B cell (primary cell): ENCODE measurements around the gene SLC30A7. TPM values are rescaled to one million over a fixed set of nuclear protein-coding genes. Genes with fewer than 3 reads are reported as not detected.
"Not testable (repeated sequence)": the region's sequence is repeated elsewhere in the genome, so short reads cannot be mapped to it uniquely, and the experiment has no call there.

Source experiments
- ATAC-seq: fragments of 200-7000 bp; cut with Tn5 transposase; one replicate; pipeline ENCODE4 v1.10.0; 2021; ENCODE audit warnings: low read depth, mild to moderate bottlenecking, moderate number of reproducible peaks, moderate library complexity
- CTCF ChIA-PET: fragments of 350-600 bp; sonication (Branson Sonifier 250); formaldehyde crosslinking; loops from one replicate; lab custom pipeline; 2021; ENCODE audit warnings: antibody characterized with exemption, inconsistent platforms; lab: Charles Lee
- POLR2A ChIA-PET: fragments of 350-600 bp; sonication (Branson Sonifier 250); formaldehyde crosslinking; loops from one replicate; lab custom pipeline; 2021; ENCODE audit warnings: antibody characterized with exemption; lab: Charles Lee
- DNase-seq: peaks from one replicate; pipeline ENCODE4 v3.0.0; 2013
- H2AFZ ChIP-seq: 2 replicates; pipeline ENCODE4 v1.6.1; 2012; ENCODE audit warnings: mild to moderate bottlenecking, low read depth, low read length; ENCODE audit not compliant: insufficient read depth, poor library complexity, severe bottlenecking
- H3K27ac ChIP-seq, 2 donors: 1 replicate in 1 of 2; 2 replicates in 1 of 2; pipeline ENCODE4 v1.5.1; 2012 to 2013; ENCODE audit warnings: low read length in 2 of 2, mild to moderate bottlenecking in 2 of 2, moderate library complexity in 1 of 2
- H3K27me3 ChIP-seq, 4 experiments: fragments of 200-600 bp in 1 of 4; sonication (generic) in 1 of 4; replicated peaks in 1 of 4; 1 replicate in 2 of 4; 2 replicates in 2 of 4; pipeline versions ENCODE4 v1.6.1 to v1.7.0; 2013 to 2016; ENCODE audit warnings: low read length in 3 of 4, mild to moderate bottlenecking in 2 of 4, mixed read lengths in 1 of 4, moderate library complexity in 1 of 4; ENCODE audit not compliant: insufficient read depth in 4 of 4, control insufficient read depth in 3 of 4; ENCODE audit errors: control extremely low read depth in 1 of 4
- H3K36me3 ChIP-seq, 2 experiments: replicated peaks in 1 of 2; 1 replicate in 1 of 2; 2 replicates in 1 of 2; pipeline versions ENCODE4 v1.6.1 to v1.7.1; 2013; ENCODE audit warnings: low read length in 1 of 2; ENCODE audit not compliant: insufficient read depth in 2 of 2, control insufficient read depth in 1 of 2; ENCODE audit errors: control extremely low read depth in 1 of 2, extremely low read depth in 1 of 2
- H3K4me1 ChIP-seq, 2 donors: fragments of 200-600 bp in 1 of 2; sonication (generic) in 1 of 2; 1 replicate in 1 of 2; 2 replicates in 1 of 2; pipeline versions ENCODE4 v1.5.1 to v1.6.1; 2013 to 2017; ENCODE audit warnings: low read length in 2 of 2; ENCODE audit not compliant: control insufficient read depth in 2 of 2, insufficient read depth in 2 of 2
- H3K4me2 ChIP-seq: replicated peaks from 2 replicates; pipeline ENCODE3; 2012; ENCODE audit warnings: mild to moderate bottlenecking, low read depth, low read length; ENCODE audit not compliant: poor library complexity, severe bottlenecking
- H3K4me3 ChIP-seq, 5 experiments: fragments of 200-600 bp in 1 of 5; sonication (generic) in 1 of 5; 1 replicate in 3 of 5; 2 replicates in 2 of 5; pipeline versions ENCODE4 v1.5.1 to v1.7.0; 2011 to 2016; ENCODE audit warnings: low read length in 4 of 5, mild to moderate bottlenecking in 4 of 5, low read depth in 2 of 5, control low read depth in 1 of 5, moderate library complexity in 1 of 5; ENCODE audit not compliant: insufficient read depth in 1 of 5; ENCODE audit errors: control extremely low read depth in 1 of 5, extremely low read depth in 1 of 5
- H3K79me2 ChIP-seq: fragments of 200-600 bp; sonication (generic); one replicate; pipeline ENCODE4 v1.6.0; 2016; ENCODE audit warnings: low read length; ENCODE audit not compliant: control insufficient read depth, insufficient read depth
- H3K9ac ChIP-seq: fragments of 200-600 bp; sonication (generic); 2 replicates; pipeline ENCODE4 v1.6.1; 2017; ENCODE audit warnings: mild to moderate bottlenecking, low read length, moderate library complexity
- H3K9me3 ChIP-seq, 3 donors: one replicate each; pipeline versions ENCODE4 v1.6.1 to v1.7.1; 2013; ENCODE audit warnings: low read length in 2 of 3; ENCODE audit not compliant: control insufficient read depth in 2 of 3, insufficient read depth in 1 of 3; ENCODE audit errors: control extremely low read depth in 1 of 3
- H4K20me1 ChIP-seq: 2 replicates; pipeline ENCODE4 v1.6.0; 2012; ENCODE audit warnings: mild to moderate bottlenecking, low read length; ENCODE audit not compliant: insufficient read depth, control insufficient read depth, poor library complexity, severe bottlenecking
- H3K27ac Mint-ChIP-seq: one replicate; pipeline ENCODE4 v1.8.0; 2021; ENCODE audit warnings: mixed read lengths
- H3K27me3 Mint-ChIP-seq: one replicate; pipeline ENCODE4 v1.8.0; 2021; ENCODE audit warnings: mixed read lengths
- H3K4me1 Mint-ChIP-seq: one replicate; pipeline ENCODE4 v1.8.0; 2021; ENCODE audit warnings: mixed read lengths
- H3K4me3 Mint-ChIP-seq: one replicate; pipeline ENCODE4 v1.8.0; 2021; ENCODE audit warnings: mixed read lengths
- H3K9me3 Mint-ChIP-seq: one replicate; pipeline ENCODE4 v1.8.0; 2022; ENCODE audit warnings: mixed read lengths; ENCODE audit not compliant: insufficient read depth
- CTCF ChIP-seq: fragments of 200-600 bp; IDR thresholded peaks from one replicate; pipeline ENCODE4 v1.8.0; 2022; ENCODE audit warnings: antibody characterized with exemption, mild to moderate bottlenecking
- EZH2 ChIP-seq: IDR thresholded peaks from 2 replicates; pipeline ENCODE4 v1.6.1; 2012; ENCODE audit warnings: borderline replicate concordance, low read depth, mild to moderate bottlenecking, moderate library complexity, low read length; ENCODE audit not compliant: insufficient read depth, poor library complexity, severe bottlenecking
- WGBS: methylation state at CpG from one replicate; pipeline ENCODE4 v1.1.5; 2013; ENCODE audit warnings: missing lambda C conversion rate; ENCODE audit not compliant: insufficient coverage; 5-methylcytosine and 5-hydroxymethylcytosine counted together
- intact Hi-C: fragments of 100-400 bp; cut with micrococcal nuclease; formaldehyde crosslinking; loops from one replicate; pipeline ENCODE4 v1.10.0; 2022
- polyA plus RNA-seq: library from polyadenylated mRNA; depleted of rRNA; stranded (reverse); fragments of >200 nt; gene quantifications from 2 replicates; pipeline ENCODE4 v1.2.3, GENCODE V29; 2012
- total RNA-seq, 2 donors: library from RNA; stranded (reverse); fragments of 120-200 nt in 1 of 2; gene quantifications; 1 replicate in 1 of 2; 2 replicates in 1 of 2; pipeline versions ENCODE4 v1.2.3 to v1.2.4, GENCODE V29; 2013 to 2022

SLC30A7 gene
- total and polyA plus RNA-seq, 2 donors (not counting 1 experiment from before 2014, with no cell fraction given): 5.2 to 28.6 TPM

- TF ChIP-seq EZH2 (no peak), CTCF (no peak)
- 80% methylated on average over 1 of the region's 2 CpGs for WGBS
- Histone ChIP-seq H3K27ac (peak overlapping the region in 1 of 2 donors; percentile 59), H3K4me1 (peaks cover 14% of the 10 kb centered on the region in 2 donors), H3K9ac (no peak overlapping the region), H3K4me3 (no peak overlapping the region), H4K20me1 (no peaks in the 10 kb centered on the region), H3K4me2 (peak overlapping the region; percentile 26), H3K27me3 (no peaks in the 10 kb centered on the region), H3K36me3 (peaks cover 0 to 14% of the 10 kb centered on the region in 2 experiments), H2AFZ (no peak overlapping the region), H3K9me3 (peaks cover 2 to 4% (median 4%) of the 10 kb centered on the region in 3 donors), H3K79me2 (peaks cover 15% of the 10 kb centered on the region)
- ATAC-seq (no peak), DNase-seq (no peak)
- intact Hi-C loops: no loop called here
- H3K4me3 Mint-ChIP-seq: no peak overlapping the region
- peaks cover 41% of the 10 kb centered on the region for H3K4me1 Mint-ChIP-seq
- H3K27me3 Mint-ChIP-seq: no peaks in the 10 kb centered on the region
- no peak overlapping the region for H3K27ac Mint-ChIP-seq
- ChIA-PET POLR2A (no interaction called here), CTCF (interaction anchor here (0.8 to 1.2 kb wide), 3 partner anchors 8 to 345 kb away, joined by 3 read pairs; no protein-coding TSS in a partner anchor)
- no peaks in the 10 kb centered on the region for H3K9me3 Mint-ChIP-seq
These were observed 46.6 kb downstream of the SLC30A7 start for GRCh38 chr1:100942304-100943046.

GRCh38 chr1:100943533-100943932, 47.6 kb downstream of the SLC30A7 start:
- TF ChIP-seq EZH2 (no peak), CTCF (no peak)
- intact Hi-C loops: no loop called here
- Histone ChIP-seq H3K9ac (no peak overlapping the region), H3K4me1 (peaks cover 18% of the 10 kb centered on the region in 2 donors), H3K4me2 (no peak overlapping the region), H3K79me2 (peaks cover 4% of the 10 kb centered on the region), H3K4me3 (no peak overlapping the region), H4K20me1 (no peaks in the 10 kb centered on the region), H2AFZ (no peak overlapping the region), H3K36me3 (peaks cover 0 to 9% of the 10 kb centered on the region in 2 experiments), H3K27me3 (no peaks in the 10 kb centered on the region), H3K9me3 (peaks cover 1 to 4% (median 2%) of the 10 kb centered on the region in 3 donors), H3K27ac (no peak overlapping the region)
- POLR2A ChIA-PET: interaction anchor here (0.6 kb wide), 1 partner anchor 34 kb away, joined by 3 read pairs; no protein-coding TSS in a partner anchor
- Mint-ChIP-seq H3K27me3 (no peaks in the 10 kb centered on the region), H3K27ac (peak overlapping the region; percentile 15), H3K4me3 (no peak overlapping the region), H3K9me3 (no peaks in the 10 kb centered on the region), H3K4me1 (peaks cover 45% of the 10 kb centered on the region)
- ATAC-seq: no peak
- CTCF ChIA-PET: interaction anchor here (1.1 to 1.4 kb wide), 3 partner anchors 9 to 348 kb away, joined by 3 to 6 read pairs (median 3); no protein-coding TSS in a partner anchor
- no peak for DNase-seq
- WGBS: no CpG with 5 or more reads among the region's 1 CpG

- WGBS: no CpG with 5 or more reads among the region's 3 CpGs
- POLR2A ChIA-PET, H3K36me3 ChIP-seq, DNase-seq, H3K27ac ChIP-seq, CTCF ChIA-PET, H3K4me2 ChIP-seq, H3K79me2 ChIP-seq, H3K27ac Mint-ChIP-seq, ATAC-seq, intact Hi-C loops, H3K4me3 Mint-ChIP-seq, H3K27me3 ChIP-seq, H2AFZ ChIP-seq, H3K9ac ChIP-seq, H3K9me3 Mint-ChIP-seq, H4K20me1 ChIP-seq, H3K4me3 ChIP-seq, H3K27me3 Mint-ChIP-seq: not testable (repeated sequence)
- Histone ChIP-seq H3K9me3 (peaks cover 1 to 12% (median 2%) of the 10 kb centered on the region in 3 donors), H3K4me1 (peaks cover 40 to 43% of the 10 kb centered on the region in 2 donors)
- peaks cover 67% of the 10 kb centered on the region for H3K4me1 Mint-ChIP-seq
These were observed 50.2 kb downstream of the SLC30A7 start for GRCh38 chr1:100946064-100946463.
